SIG-M5 treated with dmso at 0.1 percent for 504 hours (cell line): Measurements from ENCODE around the gene RNASE13.

Source experiments
- DNase-seq: peaks from one replicate; lab custom pipeline; 2025; ENCODE audit not compliant: unreplicated experiment; lab: John Stamatoyannopoulos, UW

Gene RNASE13

DNA sequence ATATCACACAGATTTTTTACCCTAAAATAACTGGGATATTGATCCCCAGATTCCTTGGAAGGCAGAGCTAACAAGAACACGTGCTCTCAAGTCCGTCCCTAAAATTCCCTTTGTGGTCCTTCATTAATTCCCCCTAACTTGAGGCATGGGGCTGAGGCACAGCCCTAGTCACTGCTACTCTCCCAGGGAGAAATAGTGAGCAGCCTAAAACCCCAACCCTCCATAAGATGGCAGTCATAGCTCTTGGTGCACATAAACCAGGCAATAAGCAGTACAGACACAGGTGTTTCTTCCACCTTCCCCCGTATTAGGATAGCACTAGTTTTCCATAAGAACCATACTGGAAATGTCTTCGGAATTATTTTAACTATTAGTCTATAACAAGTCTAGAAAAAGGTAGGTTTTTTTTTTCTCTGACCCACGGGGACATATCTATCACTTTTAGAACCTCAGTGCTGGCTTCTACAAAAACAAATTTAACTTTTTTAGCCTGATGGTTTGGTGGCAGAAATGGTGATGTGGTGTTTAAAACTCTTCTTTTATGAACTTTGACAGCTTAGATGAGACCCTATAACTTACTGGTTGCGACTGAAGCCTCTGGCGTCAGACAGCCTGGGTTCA is 32.4 kb upstream of the RNASE13 start:
- peak; percentile 50 for DNase-seq

DNA sequence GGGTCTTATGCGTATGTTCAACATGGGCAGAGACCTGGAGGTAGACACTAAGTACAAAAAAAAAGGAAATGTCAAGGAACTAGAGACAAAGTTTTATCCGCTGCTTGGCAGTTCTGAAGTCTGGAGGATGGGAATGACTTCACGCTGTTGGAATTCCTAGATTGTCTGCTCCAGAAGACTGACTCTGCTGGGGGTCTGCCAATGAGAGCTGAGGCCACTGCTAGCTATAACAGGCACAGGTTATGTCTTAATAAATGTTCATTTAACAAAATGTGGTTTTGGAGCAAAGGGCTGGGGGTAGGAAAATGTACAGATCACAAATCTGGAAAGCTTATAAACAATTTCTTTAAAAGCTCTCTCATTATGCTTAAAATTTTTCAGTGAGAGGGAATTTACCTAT is 28.9 kb upstream of the RNASE13 start:
- DNase-seq: no peak

DNA sequence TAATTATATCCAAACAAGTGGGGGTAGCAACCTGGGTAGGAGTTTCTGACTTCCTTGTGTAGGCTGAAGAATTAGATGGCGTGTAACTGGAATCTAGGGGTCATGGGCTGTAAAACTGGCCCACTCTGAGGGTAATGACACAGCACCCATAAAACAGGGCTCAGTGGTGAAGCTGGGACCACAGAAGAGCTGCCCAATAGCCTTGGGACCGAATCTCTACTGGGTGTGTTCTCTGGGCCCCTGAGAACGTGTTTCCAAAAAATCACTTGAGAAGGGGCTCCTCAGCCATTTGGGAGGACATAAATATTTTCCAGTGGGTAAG is 26.7 kb upstream of the RNASE13 start:
- DNase-seq: no peak

DNA sequence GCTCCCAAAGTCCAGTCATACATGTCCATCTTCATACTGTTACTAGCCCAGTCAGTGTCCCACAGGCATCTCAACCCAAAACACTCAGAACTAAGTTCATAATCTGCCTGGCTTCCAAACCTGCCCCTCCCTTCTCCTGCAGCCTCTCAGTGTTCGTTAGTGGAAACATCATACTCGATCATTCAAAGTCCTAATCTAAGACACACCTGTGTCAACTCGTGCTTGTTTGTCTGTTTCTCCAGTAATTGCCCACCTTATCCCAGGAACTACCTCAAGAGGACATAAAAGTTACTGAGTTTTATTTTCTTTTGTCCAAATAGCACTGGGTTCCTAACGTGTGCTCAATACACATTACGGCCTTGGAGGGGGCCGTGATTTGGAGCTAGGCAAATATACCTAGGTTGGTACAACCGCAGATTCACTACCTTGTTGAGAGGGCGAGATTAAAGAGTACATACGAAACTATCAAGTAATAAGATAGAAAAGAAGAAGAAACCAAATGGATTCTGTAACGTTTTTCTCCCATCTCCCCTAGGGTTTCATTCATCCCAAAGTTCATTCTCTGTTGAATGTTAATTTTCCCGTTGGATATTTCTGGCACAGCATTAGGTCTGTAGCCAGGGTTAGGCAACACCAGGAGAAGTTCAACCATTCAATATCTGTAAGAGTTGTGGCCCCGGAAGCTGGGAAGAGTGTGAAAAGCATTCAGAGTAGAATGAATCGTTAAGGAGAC is 26.2 kb upstream of the RNASE13 start:
- no peak for DNase-seq

DNA sequence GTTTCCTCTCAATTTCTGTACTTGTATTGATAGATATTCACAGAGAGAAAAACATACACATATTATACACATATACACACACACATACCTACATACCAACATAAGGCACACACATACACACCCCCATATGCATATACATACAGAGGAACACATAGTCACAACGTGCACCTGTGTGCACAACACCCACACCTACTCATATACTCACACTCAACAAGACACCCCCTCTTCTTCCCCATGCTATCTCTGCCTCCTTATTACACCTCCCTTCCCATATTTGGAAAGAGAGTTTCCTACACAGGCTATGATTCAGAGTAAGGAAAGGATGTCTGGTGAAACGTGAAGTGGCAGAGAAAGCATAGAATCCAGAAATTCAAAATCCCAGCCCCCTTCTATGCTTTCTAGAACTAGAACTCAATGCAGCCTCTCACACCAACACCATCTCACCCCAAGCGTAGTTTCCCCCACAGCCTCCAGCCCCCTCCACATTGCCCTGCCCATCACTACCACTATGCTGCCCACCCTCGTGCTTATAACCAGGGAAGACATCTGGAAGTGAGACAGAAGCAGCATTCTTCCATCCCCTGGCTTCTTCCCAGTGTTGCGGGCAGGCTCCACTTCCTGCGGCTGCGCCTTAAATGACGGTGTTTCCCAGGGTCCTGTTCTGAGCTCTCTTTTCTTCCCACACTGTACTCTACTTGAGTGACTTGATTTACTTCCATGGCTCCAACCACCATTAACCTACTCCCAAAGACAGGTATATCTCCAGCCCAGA is 25.4 kb upstream of the RNASE13 start:
- DNase-seq: no peak

DNA sequence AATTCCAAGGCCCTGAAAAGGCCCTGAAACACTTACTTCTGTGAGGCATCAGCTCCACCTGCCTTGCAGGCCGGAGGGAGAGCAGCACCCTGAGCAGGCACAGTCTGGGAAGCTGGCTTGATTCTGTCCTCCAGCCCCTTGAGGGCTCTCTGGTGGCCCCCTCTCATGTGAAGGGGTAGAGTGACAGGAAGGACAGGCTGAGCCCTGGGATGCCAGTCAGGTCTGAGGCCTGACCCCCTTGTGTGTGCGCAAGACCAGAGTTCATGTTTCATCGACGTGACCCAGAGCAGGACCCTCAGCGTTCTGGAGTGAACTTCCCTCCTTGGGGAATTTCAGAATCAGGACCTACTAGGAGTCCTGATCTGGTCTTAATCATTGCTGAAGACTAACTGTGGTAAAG is 24.3 kb upstream of the RNASE13 start:
- DNase-seq: no peak

DNA sequence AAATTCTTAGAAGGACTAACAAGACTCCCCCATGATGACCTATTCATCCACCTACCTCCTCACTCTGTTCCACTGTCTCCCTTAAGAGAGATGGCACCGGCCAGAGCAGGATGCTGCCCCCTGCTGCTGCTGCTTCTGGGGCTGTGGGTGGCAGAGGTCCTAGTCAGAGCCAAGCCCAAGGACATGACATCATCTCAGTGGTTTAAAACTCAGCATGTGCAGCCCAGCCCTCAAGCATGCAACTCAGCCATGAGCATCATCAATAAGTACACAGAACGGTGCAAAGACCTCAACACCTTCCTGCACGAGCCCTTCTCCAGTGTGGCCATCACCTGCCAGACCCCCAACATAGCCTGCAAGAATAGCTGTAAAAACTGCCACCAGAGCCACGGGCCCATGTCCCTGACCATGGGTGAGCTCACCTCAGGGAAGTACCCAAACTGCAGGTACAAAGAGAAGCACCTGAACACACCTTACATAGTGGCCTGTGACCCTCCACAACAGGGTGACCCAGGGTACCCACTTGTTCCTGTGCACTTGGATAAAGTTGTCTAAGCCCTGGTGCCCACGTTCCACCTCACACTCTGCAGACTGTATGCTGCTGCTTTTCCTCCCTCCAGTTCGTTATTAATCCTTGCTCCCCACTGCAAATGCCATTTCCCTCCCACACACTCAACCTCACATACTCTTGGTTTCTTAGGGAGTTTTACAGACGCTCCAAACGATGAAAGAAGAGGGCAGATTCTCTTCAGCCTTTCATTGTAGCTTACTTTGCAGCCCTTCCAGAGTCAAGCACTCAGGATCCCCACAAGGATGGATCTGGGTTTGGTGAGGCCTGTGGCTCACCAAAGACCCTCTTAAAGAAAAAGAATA is 23.4 kb upstream of the RNASE13 start, which contains the start of gene RNASE8:
Gene RNASE8, plus strand, starts transcription at position 20 of the 873 bp plus-strand sequence. Its CDS starts 71 bp downstream, at position 91.
- no peak for DNase-seq

DNA sequence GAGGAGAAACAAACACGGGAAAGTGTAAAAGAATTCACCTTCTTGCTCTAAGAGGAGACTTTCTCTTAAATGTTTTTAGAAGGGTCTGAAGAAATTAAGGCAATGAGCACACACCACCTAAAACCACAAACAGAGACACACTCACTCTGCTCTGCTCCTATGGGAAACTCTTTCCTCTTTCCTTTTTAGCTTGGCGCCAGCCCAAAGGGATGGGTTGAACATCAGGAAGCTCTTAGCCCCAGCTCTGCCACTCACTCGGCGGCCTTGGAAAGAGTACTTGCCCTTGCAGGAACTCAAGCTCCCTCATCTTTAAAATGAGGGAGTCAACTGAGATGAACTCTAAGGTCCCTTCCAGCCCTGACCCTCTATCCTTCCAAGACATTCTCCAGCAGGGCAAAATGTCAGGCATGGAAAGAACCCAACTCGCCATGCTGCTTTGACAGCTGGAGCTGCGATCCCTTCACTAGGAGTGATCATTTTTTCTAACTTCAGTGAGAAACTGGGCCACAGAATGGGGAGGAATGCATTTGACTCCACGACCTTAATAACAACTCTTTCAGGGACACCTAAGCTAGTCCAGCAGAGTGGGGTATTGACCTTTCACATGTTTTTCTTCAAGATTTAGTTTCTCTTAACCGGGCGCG is 22.0 kb upstream of the RNASE13 start:
- no peak for DNase-seq

DNA sequence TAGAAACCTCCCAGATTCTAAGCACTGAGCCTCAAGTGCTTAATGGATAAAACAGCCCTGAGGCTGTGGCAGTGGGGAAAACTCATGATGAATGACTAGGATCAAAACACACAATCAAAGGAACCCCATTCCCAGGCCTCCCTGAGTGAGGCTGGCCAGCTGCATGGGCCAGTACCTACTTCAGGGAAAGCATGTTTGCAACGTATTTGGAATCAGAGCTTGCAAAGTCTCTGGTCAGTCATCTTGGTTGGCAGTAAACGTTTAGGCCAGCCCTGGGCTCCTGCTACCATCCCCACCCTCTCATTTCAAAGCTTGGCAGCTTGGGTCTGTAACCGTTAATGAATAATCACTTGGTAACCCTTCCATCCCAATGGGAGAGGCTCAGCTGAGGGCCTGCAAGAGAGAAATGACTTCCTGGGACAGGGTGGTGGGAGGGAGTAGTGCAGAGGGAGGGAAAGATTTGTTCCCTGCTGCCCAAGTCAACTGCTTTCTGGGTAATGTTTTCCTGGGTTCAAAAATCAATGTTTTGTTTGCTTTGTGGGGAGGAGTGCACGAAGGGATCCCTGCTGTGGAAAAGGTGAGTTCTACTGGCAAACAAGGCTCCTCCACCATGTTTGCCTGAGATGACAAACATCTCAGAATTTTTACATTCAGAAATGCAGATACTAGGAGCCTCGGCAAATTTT is 21.0 kb upstream of the RNASE13 start:
- no peak for DNase-seq

DNA sequence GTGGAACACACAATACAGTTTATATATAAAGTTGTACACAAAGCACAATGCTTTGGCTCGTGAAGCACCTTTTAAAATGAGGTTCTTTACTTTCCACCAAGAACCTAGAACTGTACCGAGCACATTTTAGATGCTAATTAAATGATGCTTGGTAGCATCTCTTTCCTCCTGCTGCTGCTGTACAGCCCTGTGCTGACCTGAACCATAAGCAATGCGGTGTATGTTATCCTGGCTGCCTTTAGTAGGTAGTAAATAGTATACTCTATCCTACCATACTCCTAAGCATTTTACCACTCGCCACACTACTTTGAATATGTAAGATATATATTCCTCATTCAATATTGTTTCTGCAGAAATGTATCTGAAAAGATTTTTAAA is 20.1 kb upstream of the RNASE13 start:
- no peak for DNase-seq

DNA sequence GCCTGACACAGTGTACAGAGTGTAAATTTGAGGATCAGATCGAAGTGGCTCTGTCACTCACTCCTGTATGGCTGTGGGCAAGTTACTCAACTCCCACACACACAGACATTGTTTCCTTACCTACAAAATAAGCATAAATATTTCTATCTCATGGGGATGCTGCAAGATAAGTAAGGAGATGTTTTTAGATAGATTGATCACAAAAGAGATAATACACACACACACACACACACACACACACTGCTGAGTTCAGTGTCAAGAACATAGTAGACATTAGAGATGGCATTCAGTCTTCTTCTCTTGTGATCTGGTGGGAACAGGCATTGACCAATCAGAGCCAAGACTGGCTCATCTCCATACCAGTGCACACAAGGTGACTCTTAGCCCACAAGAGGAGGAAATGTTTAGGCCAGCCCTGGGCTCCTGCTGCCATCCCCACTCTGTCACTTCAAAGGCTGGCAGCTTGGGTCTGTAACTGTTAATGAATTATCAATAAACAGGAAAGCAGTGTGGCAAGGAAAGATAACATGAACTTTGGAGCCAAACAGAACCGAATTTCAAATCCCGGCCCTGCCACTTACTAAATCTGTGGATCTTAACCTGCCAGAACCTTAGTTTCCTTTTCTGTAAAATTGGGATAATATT is 19.6 kb upstream of the RNASE13 start:
- no peak for DNase-seq

DNA sequence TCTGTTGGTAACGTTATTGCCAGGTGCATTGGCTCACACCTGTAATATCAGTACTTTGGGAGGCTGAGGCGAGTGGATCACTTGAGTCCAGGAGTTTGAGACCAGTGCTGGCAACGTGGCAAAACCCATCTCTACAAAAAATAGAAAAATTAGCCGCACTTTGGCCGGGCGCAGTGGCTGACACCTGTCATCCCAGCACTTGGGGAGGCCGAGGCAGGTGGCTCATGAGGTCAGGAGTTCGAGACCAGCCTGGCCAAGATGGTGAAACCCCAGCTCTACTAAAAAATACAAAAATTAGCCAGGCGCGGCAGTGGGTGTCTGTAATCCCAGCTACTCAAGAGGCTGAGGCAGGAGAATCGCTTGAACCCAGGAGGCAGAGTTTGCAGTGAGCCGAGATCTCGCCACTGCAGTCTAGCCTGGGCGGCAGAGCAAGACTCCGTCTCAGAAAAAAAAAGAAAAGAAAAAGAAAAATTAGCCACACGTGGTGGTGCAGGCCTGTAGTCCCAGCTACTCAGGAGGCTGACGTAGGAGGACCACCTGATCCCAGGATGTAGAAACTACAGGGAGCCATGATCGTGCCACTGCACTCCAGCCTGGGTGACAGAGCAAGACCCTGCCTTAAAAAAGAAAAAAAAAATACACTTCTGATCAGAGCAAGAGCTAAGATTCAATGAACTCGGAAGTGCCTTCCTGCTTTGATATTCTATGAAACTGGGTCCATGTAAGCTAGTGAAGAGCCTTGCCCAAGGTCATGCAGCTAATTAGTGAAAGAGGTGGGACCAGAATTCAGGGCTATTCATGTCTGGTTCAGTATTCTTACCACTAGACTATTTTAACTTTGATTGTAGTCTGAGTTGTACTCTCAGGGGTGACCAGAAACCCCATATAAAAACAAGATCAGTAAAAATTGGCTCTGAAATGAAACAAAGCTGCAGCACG is 18.8 kb upstream of the RNASE13 start:
- DNase-seq: no peak

DNA sequence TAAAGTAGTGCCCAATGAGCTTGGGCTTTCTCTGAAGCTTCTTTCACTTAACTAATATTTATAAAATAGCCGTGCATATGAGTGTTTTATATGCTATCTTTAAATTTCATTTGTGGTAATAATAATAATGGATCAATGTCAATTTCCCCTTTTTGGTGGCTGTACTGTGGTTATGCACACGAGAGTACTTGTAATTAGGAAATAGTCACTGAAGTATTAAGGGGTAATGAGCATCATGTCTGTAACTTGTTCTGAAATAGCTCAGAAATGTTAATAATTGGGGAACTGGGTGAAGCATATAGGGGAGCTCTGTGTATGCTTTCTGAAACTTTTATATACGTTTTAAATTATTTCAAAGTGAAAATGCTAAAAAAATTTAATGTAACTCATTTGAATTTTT is 16.0 kb upstream of the RNASE13 start:
- no peak for DNase-seq

DNA sequence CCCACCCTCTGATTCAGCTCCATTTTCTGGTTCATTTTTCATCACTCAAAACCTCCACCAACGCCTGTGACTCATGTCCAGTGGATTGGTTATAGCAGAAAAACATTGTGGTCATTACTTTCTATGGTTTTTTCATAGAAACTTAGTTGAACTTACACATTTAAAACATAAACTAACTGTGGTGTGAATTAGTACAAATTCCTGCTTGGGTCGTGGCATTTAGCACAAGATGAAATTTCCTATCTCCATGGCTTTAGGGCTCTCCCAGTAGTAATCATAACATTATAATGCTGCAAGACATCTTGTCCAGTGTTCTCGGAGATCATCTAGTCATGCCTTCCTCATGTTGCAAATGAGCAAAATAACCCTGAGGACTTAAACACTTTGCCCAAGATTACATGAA is 14.7 kb upstream of the RNASE13 start:
- no peak for DNase-seq

DNA sequence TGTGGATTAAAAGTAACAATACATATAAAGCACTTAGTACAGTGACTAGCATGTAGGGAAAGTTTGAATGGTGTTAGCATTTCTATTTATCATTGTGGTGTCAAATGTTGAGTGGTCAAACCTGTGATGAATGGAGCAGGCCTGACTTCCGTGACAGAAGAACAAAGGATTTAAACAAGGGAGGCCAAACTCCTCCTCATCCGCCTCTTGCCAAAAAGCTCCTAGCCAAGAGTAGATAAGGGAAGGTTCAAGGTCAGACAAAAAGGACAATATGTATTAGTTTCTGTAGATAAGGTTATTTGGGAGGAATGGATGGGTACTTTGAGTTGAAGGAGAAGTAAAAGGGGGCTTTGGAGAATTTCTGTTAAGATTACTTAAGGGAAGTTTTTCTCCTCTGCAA is 14.0 kb upstream of the RNASE13 start:
- no peak for DNase-seq

DNA sequence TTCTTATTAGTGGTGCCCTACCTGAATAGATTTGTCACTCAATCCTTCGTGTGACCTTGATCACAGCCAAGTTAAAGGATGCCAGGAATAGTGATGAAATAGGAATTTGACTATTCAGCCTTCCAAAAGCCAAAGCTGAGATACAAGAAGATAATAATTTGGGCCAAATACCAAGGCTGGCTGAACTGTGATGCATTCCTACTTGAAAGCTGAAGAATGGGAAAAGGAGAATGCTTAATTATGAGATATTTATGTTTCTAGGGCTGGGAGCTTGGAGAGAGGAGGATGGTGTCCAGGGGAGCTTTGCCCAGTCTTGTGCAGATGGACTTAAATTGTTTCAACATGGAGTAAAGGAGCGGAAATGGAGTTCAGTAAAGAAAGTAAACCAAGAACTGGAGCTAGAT is 12.8 kb upstream of the RNASE13 start:
- DNase-seq: no peak

DNA sequence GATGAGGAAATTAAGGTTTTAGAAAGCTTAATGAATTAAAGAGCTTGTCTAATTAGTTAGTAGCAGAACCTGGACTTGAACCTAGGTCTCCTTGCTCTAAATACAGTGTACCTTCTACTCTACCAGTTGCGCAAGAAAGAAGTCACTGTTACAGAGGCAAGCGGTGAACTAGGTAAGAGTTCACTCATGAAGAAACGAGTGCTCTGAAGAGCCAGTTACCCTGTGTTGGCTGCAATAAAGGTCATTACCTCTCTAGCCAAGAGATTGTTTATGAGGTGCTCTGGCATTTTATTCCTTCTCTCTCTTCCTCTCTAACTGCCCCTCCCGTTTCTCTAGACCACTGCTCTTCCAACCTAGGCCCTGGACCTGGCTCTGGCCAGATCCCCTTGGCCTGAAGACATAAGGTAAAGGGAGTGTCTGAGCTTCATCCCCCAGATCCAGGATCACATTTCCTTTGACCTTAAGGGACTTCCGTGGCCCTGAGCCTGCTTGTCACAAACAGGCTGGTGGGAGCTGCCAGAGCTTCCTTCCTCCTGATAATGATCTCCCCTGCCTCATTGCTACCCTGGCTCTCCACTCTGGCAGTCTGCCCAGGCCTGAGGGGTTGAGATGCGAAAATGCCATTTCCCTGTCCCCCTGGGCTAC is 9.5 kb upstream of the RNASE13 start:
- DNase-seq: no peak

DNA sequence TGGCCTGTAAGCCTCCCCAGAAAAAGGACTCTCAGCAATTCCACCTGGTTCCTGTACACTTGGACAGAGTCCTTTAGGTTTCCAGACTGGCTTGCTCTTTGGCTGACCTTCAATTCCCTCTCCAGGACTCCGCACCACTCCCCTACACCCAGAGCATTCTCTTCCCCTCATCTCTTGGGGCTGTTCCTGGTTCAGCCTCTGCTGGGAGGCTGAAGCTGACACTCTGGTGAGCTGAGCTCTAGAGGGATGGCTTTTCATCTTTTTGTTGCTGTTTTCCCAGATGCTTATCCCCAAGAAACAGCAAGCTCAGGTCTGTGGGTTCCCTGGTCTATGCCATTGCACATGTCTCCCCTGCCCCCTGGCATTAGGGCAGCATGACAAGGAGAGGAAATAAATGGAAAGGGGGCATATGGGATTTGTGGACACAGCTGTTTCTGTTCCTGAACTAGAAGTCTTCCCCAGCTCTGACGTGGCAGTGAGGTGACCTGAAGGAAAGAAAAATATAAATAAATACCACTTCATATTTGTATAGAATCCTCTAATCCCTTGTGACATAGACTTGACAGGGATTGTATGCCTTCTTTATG is 8.9 kb upstream of the RNASE13 start:
- no peak for DNase-seq
